Stimulated activated CD8-positive, alpha-beta memory T cell treated with anti-CD3 and anti-CD28 coated beads, Interleukin-4, amount 100 ng/mL, for 1 hour (primary cell): ENCODE data around the gene ARL17A.
"Not testable (repeated sequence)": the region's sequence is repeated elsewhere in the genome, so short reads cannot be mapped to it uniquely, and the experiment has no call there.

ENCODE experiments used
- DNase-seq, 2 donors: peaks; one replicate each; pipeline ENCODE4 v3.0.0-alpha.2; 2020; ENCODE audit warnings: low read depth in 2 of 2, low spot score in 1 of 2

ARL17A gene

DNA sequence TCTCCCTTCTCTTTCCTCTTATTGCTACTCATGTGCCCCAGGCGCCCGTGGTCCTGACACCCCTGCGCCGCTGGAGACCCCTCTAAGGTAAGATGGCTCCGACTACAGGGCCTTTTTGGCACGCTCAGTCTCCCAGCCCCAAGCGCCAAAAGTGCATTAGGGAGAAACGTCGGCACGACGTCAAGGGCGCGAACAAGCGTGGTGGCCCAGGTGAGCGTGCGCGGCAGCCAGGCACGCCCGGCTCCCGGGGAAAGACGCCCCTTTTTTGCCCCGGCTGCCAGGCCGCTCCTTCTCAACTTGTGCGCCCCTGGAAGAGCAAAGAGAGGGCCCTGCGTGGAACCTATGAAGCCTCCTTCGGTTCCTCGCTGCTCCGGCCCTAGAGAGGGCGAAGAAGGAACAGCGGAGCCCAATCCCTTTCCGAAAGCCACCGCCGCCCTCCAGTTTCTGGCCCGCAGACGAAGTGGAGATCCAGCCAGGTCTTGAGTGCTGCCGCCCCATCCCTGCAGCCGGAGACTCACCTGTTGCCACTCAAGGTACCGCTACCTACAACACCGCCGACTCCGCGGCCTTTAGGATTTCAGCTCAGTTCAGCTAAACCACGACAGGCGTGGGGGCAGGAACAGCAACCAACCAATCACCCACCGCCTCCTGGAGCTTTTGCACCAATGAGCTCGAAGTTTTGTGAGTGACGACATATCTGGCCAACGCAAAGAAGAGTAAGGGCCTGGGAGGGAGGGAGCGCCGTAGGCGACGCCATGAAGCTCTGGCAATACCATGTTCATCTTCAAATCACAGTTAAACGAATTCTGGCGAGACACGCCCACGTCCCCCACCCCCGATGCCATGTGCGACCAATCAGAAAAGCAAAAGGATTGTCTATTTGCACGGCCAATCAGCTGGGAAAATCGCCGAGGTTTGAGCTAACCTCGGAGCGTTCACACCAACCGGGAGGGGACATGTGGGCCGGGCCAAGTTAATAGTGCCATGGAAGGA is at the start of gene ARL17A:
Gene ARL17A, minus strand, starts transcription at position 609 of the 993 bp plus-strand sequence. CDS start 3,369 bp downstream, outside the sequence.
- DNase-seq = peak; percentile 28 to 64

DNA sequence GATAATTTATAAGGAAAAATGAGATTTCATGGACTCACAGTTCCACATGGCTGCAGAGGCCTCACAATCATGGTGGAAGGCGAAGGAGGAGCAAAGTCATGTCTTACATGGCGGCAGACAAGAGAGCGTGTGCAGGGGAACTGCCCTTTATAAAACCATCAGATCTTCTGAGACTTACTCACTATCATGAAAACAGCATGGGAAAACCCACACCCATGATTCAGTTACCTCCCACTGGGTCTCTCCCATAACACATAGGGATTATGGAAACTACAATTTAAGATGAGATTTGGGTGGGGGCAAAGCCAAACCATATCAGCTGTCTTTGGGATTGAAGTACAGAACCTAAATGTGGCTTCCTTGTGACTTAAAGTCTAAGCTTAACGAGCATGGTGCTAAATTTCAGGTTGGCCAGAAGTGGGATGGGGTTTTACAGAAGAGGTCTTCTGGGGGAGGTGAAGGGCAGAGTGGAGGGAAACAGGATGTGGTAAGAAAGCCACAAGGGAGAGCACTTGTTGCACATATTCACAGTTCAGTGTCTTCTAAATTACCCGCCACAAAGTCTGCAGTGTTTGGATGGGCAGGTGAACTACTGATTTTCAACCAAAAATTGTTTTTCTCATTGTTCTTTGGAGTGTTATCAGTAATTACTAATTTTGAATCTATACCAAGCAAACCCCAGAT is 49.4 kb upstream of the ARL17A start:
- not testable (repeated sequence) for DNase-seq

DNA sequence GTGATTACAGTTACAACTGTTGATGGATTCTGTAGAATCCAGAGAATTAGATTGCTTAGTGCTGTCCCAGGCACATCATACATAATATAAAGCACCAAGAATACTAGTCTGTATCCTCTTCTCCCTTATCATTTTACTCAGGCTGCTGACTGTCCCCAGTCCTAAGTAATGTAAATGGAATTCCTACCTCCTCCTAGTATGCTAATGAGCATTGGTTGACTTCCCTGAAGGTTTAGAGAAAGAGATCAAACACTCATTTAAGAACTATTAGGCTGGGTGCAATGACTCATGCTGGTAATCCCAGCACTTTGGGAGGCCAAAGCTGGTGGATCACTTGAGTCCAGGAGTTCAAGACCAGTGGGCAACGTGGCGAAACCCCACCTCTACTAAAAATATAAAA is 48.0 kb upstream of the ARL17A start:
- DNase-seq = not testable (repeated sequence)

DNA sequence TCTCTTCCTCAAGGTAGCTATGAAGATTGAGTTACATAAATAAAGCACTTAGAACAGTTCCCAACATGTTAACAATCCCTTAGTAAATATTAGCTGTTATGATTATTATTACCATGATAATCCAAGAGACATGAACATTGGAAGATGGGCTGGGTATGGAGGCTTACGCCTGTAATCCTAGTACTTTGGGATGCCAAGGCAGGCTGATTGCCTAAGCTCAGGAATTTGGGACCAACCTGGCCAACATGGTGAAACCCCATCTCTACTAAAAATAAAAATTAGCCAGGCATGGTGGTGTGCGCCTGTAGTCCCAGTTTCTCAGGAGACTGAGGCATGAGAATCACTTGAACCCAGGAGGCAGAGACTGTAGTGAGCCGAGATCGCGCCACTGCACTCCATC is 45.2 kb upstream of the ARL17A start:
- DNase-seq = not testable (repeated sequence)

DNA sequence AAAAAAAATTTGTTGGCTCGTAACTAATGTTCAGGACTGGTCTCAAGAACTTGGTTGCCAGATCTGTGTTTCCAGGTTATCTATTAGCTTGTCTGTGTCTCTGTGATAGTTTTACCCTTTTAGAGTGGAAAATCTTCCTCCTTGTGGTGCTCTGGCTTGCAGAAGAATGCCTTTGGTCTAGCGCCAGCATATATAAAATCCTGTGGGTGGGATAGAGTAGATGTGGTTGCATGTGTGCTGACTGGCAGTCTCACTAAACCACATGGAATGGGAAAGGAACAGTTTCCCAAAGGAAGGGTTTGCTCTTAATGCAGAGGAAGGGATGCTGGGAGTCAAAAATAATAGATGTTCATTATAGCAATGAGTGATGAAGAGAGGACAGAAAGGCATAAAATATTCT is 44.3 kb upstream of the ARL17A start:
- DNase-seq = not testable (repeated sequence)

DNA sequence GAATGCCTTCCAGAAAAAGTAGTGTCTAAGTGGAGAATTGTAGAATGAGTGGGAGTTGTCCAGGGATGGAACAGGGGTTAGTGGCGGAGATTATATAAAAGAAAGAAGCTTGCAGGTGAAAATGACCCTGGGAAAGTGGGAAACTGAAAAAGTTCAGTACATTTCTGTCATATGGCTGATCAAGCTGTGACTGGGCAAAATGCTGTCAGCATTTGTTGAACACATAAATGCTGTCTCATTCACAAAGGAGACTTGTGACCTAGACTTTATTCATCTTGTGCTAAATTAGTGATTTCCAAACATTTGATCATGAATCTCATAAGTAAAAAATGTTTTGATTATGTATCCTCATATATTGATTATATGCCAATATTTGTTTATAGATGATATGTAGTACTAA is 39.5 kb upstream of the ARL17A start:
- DNase-seq = not testable (repeated sequence)

DNA sequence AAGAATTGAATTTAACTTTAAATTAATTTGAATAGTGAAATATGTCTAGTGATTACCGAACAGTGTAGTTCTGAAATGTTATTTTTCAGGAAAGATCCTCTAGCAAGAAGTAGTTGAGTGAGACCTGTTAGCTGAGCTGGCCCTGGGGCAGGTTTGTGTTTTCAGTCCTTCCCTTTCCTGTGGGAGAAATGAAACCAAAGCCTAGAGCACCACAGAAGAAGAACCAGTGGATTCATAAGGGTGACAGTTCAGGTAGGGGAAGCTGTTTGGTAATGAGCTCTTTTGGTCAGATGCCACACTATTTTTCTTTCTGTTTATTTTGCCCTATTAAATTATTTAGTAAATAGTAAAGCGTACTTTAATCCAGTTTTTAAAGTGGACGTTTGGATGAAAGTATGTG is 37.6 kb upstream of the ARL17A start:
- not testable (repeated sequence) for DNase-seq

DNA sequence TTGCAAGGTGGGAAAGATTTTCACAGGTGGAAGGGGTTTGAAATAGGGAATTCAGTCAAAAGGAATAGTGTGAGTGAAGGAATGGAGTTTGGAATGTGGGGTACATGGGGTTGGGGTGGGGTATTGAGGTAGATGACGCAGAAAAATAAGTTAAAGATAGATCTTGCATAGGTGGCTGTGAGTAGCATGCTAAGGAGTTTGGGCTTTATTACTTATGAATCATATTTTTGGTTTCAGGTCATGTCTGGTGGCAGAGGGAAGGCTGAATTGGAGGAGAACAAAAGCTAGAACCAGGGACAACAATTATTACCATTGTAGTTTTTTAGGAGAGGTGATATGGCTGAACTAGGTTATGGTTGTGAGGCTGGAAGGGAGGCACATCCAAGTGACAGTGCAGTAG is 34.4 kb upstream of the ARL17A start:
- DNase-seq = not testable (repeated sequence)

DNA sequence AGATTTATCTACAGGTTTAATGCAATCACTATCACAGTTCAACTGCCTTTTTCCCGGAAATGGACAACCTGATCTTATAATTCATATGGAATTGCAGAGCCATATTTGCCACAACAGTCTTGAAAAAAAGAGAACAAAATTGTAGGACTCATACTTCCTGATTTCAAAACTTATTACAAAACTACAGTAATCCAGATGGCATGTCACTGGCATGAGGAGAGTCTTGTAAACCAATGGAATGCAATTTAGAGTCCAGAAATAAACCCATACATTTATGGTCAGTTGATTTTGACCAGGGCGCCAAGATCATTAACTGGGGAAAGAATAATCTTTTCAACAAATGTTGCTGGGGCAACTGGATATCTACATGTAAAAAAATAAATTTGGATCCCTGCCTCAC is 31.8 kb upstream of the ARL17A start:
- DNase-seq = not testable (repeated sequence)

DNA sequence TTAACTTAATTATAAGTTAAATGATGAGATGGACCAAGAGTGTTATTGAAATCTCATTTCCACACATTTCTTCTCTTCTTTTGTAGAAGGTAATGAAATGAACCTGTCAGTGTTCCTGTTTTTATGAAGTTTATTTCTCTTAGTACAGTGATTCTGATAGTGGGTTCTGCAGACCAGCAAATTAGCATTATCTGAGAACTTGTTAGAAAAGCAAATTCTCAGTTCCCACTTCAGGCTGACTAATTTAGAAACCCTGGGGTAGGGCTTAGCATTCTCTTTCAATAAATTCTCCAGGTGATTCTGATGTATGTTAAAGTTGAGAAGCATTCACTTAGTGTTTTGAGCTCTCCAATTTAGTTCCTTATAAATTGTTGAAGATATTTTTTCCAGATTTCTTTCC is 23.6 kb upstream of the ARL17A start:
- not testable (repeated sequence) for DNase-seq

DNA sequence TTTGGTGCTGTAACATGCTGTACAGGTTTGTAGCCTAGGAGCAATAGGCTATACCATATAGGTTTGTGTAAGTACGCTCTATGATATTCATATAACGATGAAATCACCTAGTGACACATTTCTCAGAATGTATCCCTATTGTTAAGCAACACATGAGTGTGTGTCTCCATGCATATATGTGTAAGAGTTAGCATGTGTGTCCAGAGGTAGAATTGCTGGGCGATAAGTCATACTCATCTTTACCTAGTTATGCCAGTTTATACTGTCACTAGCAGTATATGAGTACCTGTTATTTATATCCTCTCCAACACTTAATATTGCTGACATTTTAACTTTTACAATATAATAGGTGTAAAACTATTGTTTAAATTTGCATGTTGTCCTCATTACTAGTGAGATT is 21.3 kb upstream of the ARL17A start:
- not testable (repeated sequence) for DNase-seq

DNA sequence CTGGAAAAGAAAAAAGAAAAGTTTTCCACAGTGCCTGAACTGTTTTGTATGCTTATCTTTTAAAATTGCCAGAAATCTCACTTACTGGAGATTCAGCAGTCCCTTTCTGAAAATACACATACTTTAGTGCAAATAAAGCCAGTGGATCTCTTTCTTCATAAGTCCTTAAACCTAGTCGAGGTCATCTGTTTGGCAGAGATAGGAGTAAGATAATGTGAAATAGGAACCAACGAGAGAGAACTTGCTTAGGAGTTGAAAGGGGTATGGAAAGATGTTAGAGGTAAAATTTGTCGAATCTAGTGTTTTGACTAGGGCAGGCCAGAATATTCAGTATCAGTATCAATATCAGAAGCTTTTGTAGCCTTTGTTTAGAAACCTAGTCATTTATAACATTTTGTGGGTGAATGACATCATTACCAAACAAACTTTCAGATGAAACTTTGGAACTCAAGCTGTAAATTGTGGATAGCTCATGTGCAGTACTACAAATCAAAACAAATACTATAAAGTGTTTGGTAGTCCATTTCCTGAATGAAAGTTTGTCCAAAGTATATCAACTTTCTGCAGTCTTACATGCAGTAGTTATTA is 18.9 kb upstream of the ARL17A start:
- not testable (repeated sequence) for DNase-seq

DNA sequence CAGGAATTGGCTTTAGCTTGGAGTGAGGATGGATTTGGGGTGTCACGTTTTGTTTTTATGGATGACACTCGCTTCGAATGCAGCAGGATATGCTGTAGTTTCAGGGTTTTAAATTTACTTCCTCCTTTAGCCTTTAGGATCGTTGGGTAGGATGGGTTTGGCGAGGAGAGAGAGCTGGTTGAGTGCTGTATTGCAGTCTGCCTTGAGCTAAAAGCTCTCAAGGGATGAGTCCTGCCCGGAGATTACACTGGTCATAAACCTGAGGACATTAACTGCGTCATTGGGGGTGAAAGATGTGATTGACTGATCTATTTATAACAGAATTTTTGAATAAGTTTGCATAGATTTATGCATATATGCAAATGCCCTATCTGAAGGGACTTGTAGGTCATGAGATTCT is 11.8 kb upstream of the ARL17A start:
- DNase-seq = not testable (repeated sequence)

DNA sequence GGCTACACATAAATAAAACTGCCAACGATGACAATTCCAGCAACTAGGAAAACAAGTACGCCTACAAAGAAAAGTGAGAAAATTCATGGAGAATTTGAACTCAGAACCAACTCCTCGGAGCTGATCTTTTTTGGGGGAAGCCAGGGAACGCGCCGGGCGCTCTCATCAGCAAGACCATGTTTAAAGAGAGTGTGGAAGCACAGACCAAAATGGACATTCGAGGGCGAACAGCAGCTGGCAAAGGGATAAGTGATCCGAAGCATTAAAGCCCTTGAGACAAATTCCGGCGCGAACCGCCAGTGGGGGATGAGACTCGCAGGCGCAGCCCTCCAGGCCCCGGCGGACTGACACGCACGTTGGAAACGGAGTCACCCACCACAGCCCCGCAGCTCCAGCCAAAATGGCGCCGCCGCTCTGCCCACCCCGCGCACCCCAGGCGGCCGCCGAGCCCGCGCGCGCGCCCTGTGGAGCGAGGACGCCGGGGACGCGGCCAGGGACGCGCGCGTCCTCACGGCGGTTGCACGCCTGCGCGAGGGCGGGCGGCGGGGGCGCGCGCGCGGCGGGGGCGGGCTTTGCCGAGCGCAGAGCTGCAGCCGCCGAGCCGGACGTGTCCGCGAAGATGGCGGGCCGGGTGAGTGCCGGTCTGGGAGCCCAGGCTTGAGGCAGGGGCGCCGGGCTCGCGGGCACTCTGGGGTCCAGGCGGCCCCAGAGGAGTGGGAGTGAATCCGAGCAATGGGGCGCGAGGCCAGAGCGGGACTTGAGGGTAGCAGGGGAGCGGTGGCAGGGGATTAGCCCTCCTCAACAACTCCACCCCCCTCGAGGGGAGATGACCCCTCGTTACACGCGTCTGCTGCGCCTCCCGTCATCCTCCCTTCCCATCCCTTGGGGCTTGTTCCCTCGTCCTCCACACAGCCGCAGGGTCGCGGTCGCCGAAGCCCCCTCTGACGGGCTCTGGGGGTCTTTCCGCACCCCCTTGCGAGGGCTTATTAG is 11.0 kb upstream of the ARL17A start, which contains the start of gene NSF:
Gene NSF, plus strand, starts transcription at position 513 of the 990 bp plus-strand sequence. Its CDS starts 107 bp downstream, at position 620.
- not testable (repeated sequence) for DNase-seq

DNA sequence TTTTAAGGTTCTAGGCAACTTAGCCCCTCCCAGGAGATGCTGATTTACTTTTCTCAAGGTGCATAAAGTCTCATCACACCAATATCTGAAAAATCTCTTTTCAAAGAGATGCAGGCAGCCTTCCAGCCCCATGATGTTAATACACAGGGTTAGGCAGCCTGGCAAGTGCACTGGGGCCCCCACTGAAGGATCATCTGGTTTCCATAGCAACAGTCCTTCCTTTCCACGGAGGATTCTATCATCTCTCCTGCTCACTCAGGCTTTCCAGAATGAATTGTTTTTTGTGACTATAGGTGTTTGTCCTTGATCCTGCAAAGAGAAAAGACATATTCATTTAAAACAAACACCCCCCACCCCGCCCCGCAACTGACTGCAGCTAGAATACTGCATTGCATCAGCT is 6.0 kb upstream of the ARL17A start:
- not testable (repeated sequence) for DNase-seq

DNA sequence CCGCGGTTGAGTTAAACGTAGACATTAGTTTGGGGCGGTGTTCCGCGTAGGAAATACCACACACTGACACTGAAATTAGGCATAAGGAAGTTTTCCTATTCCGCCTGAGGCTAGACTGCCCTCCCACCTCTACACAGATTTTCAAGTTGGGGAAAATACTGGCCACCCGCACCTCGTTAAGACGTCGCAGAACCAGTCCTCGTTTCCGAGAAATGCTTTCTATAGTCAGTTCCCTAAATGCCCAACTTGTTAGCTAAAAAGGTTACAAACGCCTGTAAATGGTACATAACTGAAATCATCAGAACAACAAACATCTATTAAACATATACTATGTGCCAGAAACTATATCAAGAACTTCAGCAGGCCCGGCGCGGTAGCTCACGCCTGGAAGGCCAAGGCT is 591 bp upstream of the ARL17A start:
- DNase-seq = not testable (repeated sequence)

DNA sequence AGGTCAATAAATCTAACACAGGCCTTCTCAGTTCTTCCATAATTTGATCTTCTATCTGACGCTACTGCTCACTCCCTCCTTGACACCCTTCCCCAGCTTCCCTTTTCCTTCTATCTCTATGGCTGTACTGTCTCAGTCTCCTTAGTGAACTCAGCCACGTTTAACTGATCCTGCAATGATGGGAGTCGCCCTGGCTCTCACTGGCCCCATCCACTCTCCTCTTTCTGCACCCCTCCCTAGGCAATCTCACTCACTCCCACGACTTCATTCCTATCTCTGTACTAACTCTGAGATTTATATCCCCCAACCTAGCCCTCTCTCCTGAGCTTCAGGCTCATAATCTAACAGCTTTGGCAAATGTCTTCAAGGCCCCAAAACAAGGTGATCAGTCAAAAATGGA is 7.7 kb downstream of the ARL17A start:
- DNase-seq = not testable (repeated sequence)

DNA sequence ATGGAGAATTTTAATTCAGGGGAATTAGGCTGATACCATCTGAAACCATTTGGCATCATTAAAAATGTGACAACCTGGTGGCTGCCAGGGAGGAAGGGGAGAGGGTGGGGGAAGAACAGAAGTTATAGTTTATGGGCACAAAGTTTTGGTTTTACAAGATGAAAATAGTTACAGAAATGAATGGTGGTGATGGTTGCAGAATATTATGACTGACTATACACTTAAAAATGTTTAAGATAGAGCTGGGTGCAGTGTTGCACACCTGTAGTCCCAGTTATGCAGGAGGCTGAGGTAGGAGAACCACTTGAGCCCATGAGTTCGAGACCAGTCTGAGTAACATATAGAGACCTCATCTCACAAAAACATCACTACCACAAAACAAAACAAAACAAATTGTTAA is 12.5 kb downstream of the ARL17A start:
- not testable (repeated sequence) for DNase-seq

DNA sequence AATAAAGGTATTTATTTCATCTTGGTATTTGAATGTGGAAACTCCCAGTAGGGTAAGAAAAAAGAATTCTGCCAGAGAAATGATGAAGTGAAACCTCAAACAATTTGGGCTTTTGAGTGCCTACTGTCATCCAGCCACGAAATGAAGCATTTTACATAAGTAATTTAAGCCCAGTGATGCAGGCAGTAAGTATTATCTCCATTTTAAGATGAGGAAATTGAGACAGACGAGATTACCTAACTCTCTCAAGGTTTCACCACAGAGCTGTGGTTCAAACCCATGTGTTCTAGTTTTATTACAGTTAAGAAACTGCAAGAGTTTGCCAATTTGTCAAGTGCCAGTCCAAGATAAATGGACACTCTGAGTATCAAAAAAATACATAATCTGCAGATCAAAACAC is 13.2 kb downstream of the ARL17A start:
- DNase-seq = not testable (repeated sequence)

DNA sequence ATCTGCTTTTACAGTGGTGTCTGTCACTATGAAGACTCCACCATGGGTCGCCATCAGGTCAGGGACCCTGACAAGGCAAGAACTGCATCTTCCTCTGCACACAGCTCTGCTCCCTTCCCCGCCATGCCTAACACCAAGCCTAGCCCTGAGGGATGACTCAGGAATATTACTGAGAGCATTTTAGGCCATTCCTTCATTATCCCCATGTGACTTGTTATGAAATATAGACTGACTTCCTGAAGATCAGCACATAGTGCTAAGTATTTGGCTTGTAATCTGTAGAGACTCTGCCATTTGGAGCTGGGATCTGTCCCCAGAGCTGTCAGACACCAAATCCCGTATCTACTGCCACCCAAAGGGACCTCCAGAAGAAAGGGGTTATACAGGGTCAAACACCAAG is 19.4 kb downstream of the ARL17A start:
- not testable (repeated sequence) for DNase-seq
